ENCODE results near the gene DLGAP1. TPM values are rescaled to one million over a fixed set of nuclear protein-coding genes. Genes with fewer than 3 reads are reported as not detected.

DLGAP1 gene
- total and polyA plus RNA-seq, 2 donors (not counting 1 experiment from before 2014, with no cell fraction given), result 0.07 to 0.61 TPM

DNA sequence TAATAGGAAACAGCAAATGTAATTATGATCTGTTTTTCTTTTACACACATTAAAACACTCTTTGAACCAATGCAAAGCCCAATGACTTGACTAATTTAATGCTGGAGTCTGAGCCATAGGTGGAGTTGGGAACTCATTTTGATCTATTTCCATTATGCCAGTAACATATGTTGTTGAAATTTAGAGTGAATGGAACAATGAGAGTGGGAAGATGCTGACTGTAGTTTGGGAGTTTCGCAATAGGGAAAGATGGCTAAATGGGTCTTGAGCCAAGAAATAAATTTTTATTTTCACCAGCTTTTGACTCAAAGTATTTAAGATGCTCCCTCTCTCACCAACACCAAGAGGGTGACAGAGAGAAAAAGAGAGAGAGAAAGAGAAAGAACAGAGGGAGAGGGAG lies 246.7 kb downstream of the DLGAP1 start:
- Mint-ChIP-seq H3K27me3 (no peaks in the 10 kb centered on the region), H3K27ac (no peak overlapping the region), H3K4me3 (no peak overlapping the region), H3K4me1 (no peaks in the 10 kb centered on the region), H3K9me3 (ENCODE audit: insufficient read depth) (peaks cover 3% of the 10 kb centered on the region)
- H3K79me2 ChIP-seq (ENCODE audit: control insufficient read depth, insufficient read depth, low read length), result no peaks in the 10 kb centered on the region
- no peak overlapping the region for H3K27ac ChIP-seq (ENCODE audit: low read length in 2 of 2)
- H2AFZ ChIP-seq (ENCODE audit: insufficient read depth, low read depth, low read length, poor library complexity, severe bottlenecking), result no peak overlapping the region
- no CpG with 5 or more reads among the region's 1 CpG for WGBS (ENCODE audit: insufficient coverage)
- ATAC-seq (ENCODE audit: low read depth) (no peak), DNase-seq (no peak)
- ChIA-PET POLR2A (no interaction called here), CTCF (no interaction called here)
- H3K36me3 ChIP-seq (replicated peaks in 1 of 2; ENCODE audit: control extremely low read depth in 1 of 2, control insufficient read depth in 1 of 2, extremely low read depth in 1 of 2, insufficient read depth in 2 of 2, low read length in 1 of 2), result no peaks in the 10 kb centered on the region
- H3K4me1 ChIP-seq (ENCODE audit: control insufficient read depth in 2 of 2, insufficient read depth in 2 of 2, low read length in 2 of 2), result no peaks in the 10 kb centered on the region
- no peaks in the 10 kb centered on the region for H3K27me3 ChIP-seq (replicated peaks in 1 of 4; ENCODE audit: control extremely low read depth in 1 of 4, control insufficient read depth in 3 of 4, insufficient read depth in 4 of 4, low read length in 3 of 4)
- H3K4me3 ChIP-seq (ENCODE audit: control extremely low read depth in 1 of 5, extremely low read depth in 1 of 5, insufficient read depth in 1 of 5, low read depth in 2 of 5, low read length in 4 of 5), result no peak overlapping the region
- no peak for TF ChIP-seq CTCF (IDR thresholded peaks at IDR 0.05)
- no peak for TF ChIP-seq EZH2 (IDR thresholded peaks at IDR 0.05; ENCODE audit: borderline replicate concordance, insufficient read depth, low read depth, low read length, poor library complexity, severe bottlenecking)
- intact Hi-C loops (cut with micrococcal nuclease), result no loop called here
- H3K9me3 ChIP-seq (ENCODE audit: control extremely low read depth in 1 of 3, control insufficient read depth in 2 of 3, insufficient read depth in 1 of 3, low read length in 2 of 3), result no peaks in the 10 kb centered on the region
- H4K20me1 ChIP-seq (ENCODE audit: control insufficient read depth, insufficient read depth, low read length, poor library complexity, severe bottlenecking), result no peaks in the 10 kb centered on the region
- H3K9ac ChIP-seq (ENCODE audit: low read length), result no peak overlapping the region
- no peak overlapping the region for H3K4me2 ChIP-seq (replicated peaks; ENCODE audit: low read depth, low read length, poor library complexity, severe bottlenecking)

DNA sequence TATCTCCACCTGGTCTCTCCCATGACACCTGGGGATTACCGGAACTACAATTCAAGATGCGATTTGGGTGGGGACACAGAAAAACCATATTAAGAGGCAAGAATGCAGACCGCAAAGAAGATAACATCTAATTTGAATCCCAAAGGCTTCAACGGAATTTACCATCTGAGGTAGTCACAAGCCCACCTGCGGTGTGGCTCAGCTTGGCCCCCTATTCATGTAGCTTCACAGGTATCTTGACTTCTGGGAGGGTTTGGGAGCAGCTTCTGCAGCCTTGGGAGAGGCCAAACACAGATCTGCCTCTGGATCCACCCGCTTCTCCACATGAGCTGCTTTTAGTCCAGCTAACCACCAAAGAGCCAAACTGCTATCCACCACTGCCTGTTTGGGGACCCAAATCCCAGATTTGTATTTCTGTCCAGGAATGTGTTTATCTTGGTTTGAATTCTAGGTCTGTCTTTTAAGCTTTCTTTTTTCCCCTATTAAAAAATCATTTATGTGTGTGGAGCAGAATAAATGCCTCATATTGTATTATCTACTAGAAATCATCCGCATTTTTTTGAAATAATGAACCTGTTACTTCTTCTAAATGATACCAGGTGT lies 247.6 kb downstream of the DLGAP1 start:
- POLR2A ChIA-PET, result no interaction called here
- Histone ChIP-seq H3K27ac (ENCODE audit: low read length in 2 of 2) (no peak overlapping the region), H3K27me3 (replicated peaks in 1 of 4; ENCODE audit: control extremely low read depth in 1 of 4, control insufficient read depth in 3 of 4, insufficient read depth in 4 of 4, low read length in 3 of 4) (no peaks in the 10 kb centered on the region), H4K20me1 (ENCODE audit: control insufficient read depth, insufficient read depth, low read length, poor library complexity, severe bottlenecking) (no peaks in the 10 kb centered on the region), H3K4me3 (ENCODE audit: control extremely low read depth in 1 of 5, extremely low read depth in 1 of 5, insufficient read depth in 1 of 5, low read depth in 2 of 5, low read length in 4 of 5) (no peak overlapping the region), H3K9me3 (ENCODE audit: control extremely low read depth in 1 of 3, control insufficient read depth in 2 of 3, insufficient read depth in 1 of 3, low read length in 2 of 3) (no peaks in the 10 kb centered on the region), H3K36me3 (replicated peaks in 1 of 2; ENCODE audit: control extremely low read depth in 1 of 2, control insufficient read depth in 1 of 2, extremely low read depth in 1 of 2, insufficient read depth in 2 of 2, low read length in 1 of 2) (no peaks in the 10 kb centered on the region), H3K79me2 (ENCODE audit: control insufficient read depth, insufficient read depth, low read length) (no peaks in the 10 kb centered on the region), H2AFZ (ENCODE audit: insufficient read depth, low read depth, low read length, poor library complexity, severe bottlenecking) (no peak overlapping the region), H3K9ac (ENCODE audit: low read length) (no peak overlapping the region), H3K4me2 (replicated peaks; ENCODE audit: low read depth, low read length, poor library complexity, severe bottlenecking) (no peak overlapping the region), H3K4me1 (ENCODE audit: control insufficient read depth in 2 of 2, insufficient read depth in 2 of 2, low read length in 2 of 2) (no peaks in the 10 kb centered on the region)
- TF ChIP-seq EZH2 (IDR thresholded peaks at IDR 0.05; ENCODE audit: borderline replicate concordance, insufficient read depth, low read depth, low read length, poor library complexity, severe bottlenecking), result no peak
- no peak for TF ChIP-seq CTCF (IDR thresholded peaks at IDR 0.05)
- H3K4me3 Mint-ChIP-seq, result no peak overlapping the region
- H3K27ac Mint-ChIP-seq, result no peak overlapping the region
- DNase-seq (no peak), ATAC-seq (ENCODE audit: low read depth) (no peak)
- no peaks in the 10 kb centered on the region for H3K27me3 Mint-ChIP-seq
- intact Hi-C loops (cut with micrococcal nuclease), result no loop called here
- peaks cover 3% of the 10 kb centered on the region for H3K9me3 Mint-ChIP-seq (ENCODE audit: insufficient read depth)
- 90% methylated on average over 5 of the region's 7 CpGs for WGBS (ENCODE audit: insufficient coverage)
- CTCF ChIA-PET, result no interaction called here
- no peaks in the 10 kb centered on the region for H3K4me1 Mint-ChIP-seq
